Lower leg skin (tissue), 4 donors: ENCODE measurements around the gene CDC42SE2. TPM values are rescaled to one million over a fixed set of nuclear protein-coding genes. Genes with fewer than 3 reads are reported as not detected.

Experiments used
- DNase-seq, 2 donors: peaks; one replicate each; pipeline ENCODE4 v3.0.0-alpha.2; 2019; ENCODE audit warnings: low spot score in 2 of 2
- H3K4me3 ChIP-seq: fragments of 200-600 bp; sonication (generic); 2 replicates; pipeline ENCODE4 v1.5.1; 2017; ENCODE audit warnings: mild to moderate bottlenecking, low read depth; ENCODE audit not compliant: poor library complexity, severe bottlenecking
- CTCF ChIP-seq, 3 donors: fragments of 450-650 bp; IDR thresholded peaks; one replicate each; pipeline ENCODE4 v1.5.1; 2016; ENCODE audit warnings: antibody characterized with exemption in 3 of 3, mild to moderate bottlenecking in 3 of 3, moderate library complexity in 2 of 3
- POLR2A ChIP-seq, 2 donors: fragments of 450-650 bp; IDR thresholded peaks; one replicate each; pipeline ENCODE4 v1.6.1; 2016 to 2017; ENCODE audit warnings: antibody characterized with exemption in 2 of 2, mild to moderate bottlenecking in 1 of 2, moderate library complexity in 1 of 2
- WGBS, 2 donors: methylation state at CpG; one replicate each; pipeline ENCODE4 v1.1.5; 2018; 5-methylcytosine and 5-hydroxymethylcytosine counted together
- intact Hi-C: fragments of 100-400 bp; cut with DNase I; formaldehyde crosslinking; loops from one replicate; pipeline ENCODE4 v1.15.0; 2023; ENCODE audit warnings: low total_unique reads
- total RNA-seq, 4 donors: library from RNA; depleted of rRNA; stranded (reverse); fragments of >200 nt; gene quantifications; one replicate each; pipeline ENCODE4 v1.1.0, GENCODE V29; 2016

Gene CDC42SE2
- total RNA-seq, 4 donors from 2014 or later, result 28.3 to 41.9 (median 34.2) TPM

- no peak for TF ChIP-seq CTCF (IDR thresholded peaks at IDR 0.05)
- no peak for TF ChIP-seq POLR2A (IDR thresholded peaks at IDR 0.05)
- no peak for DNase-seq
- no peak overlapping the region for H3K4me3 ChIP-seq
- intact Hi-C loops, result no loop called here
- WGBS, 2 donors, result 88 to 90% methylated on average over 4 of the region's 4 CpGs
Observed at GRCh38 chr5:131367219-131367860, 103.5 kb downstream of the CDC42SE2 start.

GRCh38 chr5:131368866-131369265 lies 105.0 kb downstream of the CDC42SE2 start:
- intact Hi-C loops, result no loop called here
- H3K4me3 ChIP-seq, result no peak overlapping the region
- no peak for DNase-seq
- 63 to 75% methylated on average over 4 of the region's 4 CpGs for WGBS, 2 donors
- TF ChIP-seq CTCF (IDR thresholded peaks at IDR 0.05), result no peak
- no peak for TF ChIP-seq POLR2A (IDR thresholded peaks at IDR 0.05)

GRCh38 chr5:131369558-131369957 lies 105.7 kb downstream of the CDC42SE2 start:
- 66 to 82% methylated on average over 1 of the region's 1 CpG for WGBS, 2 donors
- H3K4me3 ChIP-seq, result no peak overlapping the region
- DNase-seq, result no peak
- no peak for TF ChIP-seq POLR2A (IDR thresholded peaks at IDR 0.05)
- TF ChIP-seq CTCF (IDR thresholded peaks at IDR 0.05), result no peak
- intact Hi-C loops, result no loop called here

- intact Hi-C loops, result no loop called here
- 87 to 91% methylated on average over 2 of the region's 2 CpGs for WGBS, 2 donors
- H3K4me3 ChIP-seq, result no peak overlapping the region
- DNase-seq, result no peak
- TF ChIP-seq POLR2A (IDR thresholded peaks at IDR 0.05) (no peak), CTCF (IDR thresholded peaks at IDR 0.05) (no peak)
Observed at GRCh38 chr5:131371835-131372234, 108.0 kb downstream of the CDC42SE2 start.

GRCh38 chr5:131373265-131373664 lies 109.4 kb downstream of the CDC42SE2 start:
- TF ChIP-seq POLR2A (IDR thresholded peaks at IDR 0.05), result no peak
- TF ChIP-seq CTCF (IDR thresholded peaks at IDR 0.05), result no peak
- H3K4me3 ChIP-seq, result no peak overlapping the region
- DNase-seq, result no peak
- intact Hi-C loops, result no loop called here
- 80 to 92% methylated on average over 5 of the region's 5 CpGs for WGBS, 2 donors

- intact Hi-C loops, result no loop called here
- 79 to 86% methylated on average over 2 of the region's 2 CpGs for WGBS, 2 donors
- TF ChIP-seq CTCF (IDR thresholded peaks at IDR 0.05) (no peak), POLR2A (IDR thresholded peaks at IDR 0.05) (no peak)
- DNase-seq, result no peak
- H3K4me3 ChIP-seq, result no peak overlapping the region
Observed at GRCh38 chr5:131375351-131375750, 111.5 kb downstream of the CDC42SE2 start.
